Astrocyte (in vitro differentiated cells and primary cell): Measurements from ENCODE around the gene KCNAB1. TPM values are rescaled to one million over a fixed set of nuclear protein-coding genes. Genes with fewer than 3 reads are reported as not detected.

Source experiments
- DNase-seq: peaks from one replicate; pipeline ENCODE4 v3.0.0-alpha.2; 2010; ENCODE audit warnings: low read depth
- FAIRE-seq: peaks from 2 replicates; lab custom pipeline; 2011; peaks lifted over from hg19 to GRCh38; lab: Jason Lieb, UNC
- H2AFZ ChIP-seq: 2 replicates; pipeline ENCODE4 v1.6.0; 2012; ENCODE audit warnings: low read depth, low read length, inconsistent platforms
- H3K27ac ChIP-seq: 2 replicates; pipeline ENCODE4 v1.5.1; 2011; ENCODE audit warnings: low read depth, low read length, inconsistent platforms
- H3K27me3 ChIP-seq: 2 replicates; pipeline ENCODE4 v1.6.0; 2011; ENCODE audit warnings: low read length, inconsistent platforms; ENCODE audit not compliant: insufficient read depth
- H3K36me3 ChIP-seq: 2 replicates; pipeline ENCODE4 v1.5.1; 2011; ENCODE audit warnings: low read length, inconsistent platforms; ENCODE audit not compliant: insufficient read depth
- H3K4me1 ChIP-seq: 2 replicates; pipeline ENCODE4 v1.5.1; 2011; ENCODE audit warnings: low read length, inconsistent platforms; ENCODE audit not compliant: insufficient read depth
- H3K4me2 ChIP-seq: 2 replicates; pipeline ENCODE4 v1.6.0; 2012; ENCODE audit warnings: low read length, inconsistent platforms
- H3K4me3 ChIP-seq: 2 replicates; pipeline ENCODE4 v1.5.1; 2011; ENCODE audit warnings: low read depth, mild to moderate bottlenecking, low read length, inconsistent platforms; ENCODE audit not compliant: insufficient read depth
- H3K79me2 ChIP-seq: 2 replicates; pipeline ENCODE4 v1.6.0; 2012; ENCODE audit warnings: mild to moderate bottlenecking, low read length, inconsistent platforms; ENCODE audit not compliant: insufficient read depth
- H3K9ac ChIP-seq: 2 replicates; pipeline ENCODE4 v1.6.0; 2012; ENCODE audit warnings: mild to moderate bottlenecking, low read length, inconsistent platforms
- H3K9me3 ChIP-seq: 2 replicates; pipeline ENCODE4 v1.5.1; 2012; ENCODE audit warnings: low read depth, mild to moderate bottlenecking, low read length, inconsistent platforms; ENCODE audit not compliant: insufficient read depth
- H4K20me1 ChIP-seq: 2 replicates; pipeline ENCODE4 v1.6.0; 2012; ENCODE audit warnings: low read length, inconsistent platforms; ENCODE audit not compliant: insufficient read depth
- H3K27ac Mint-ChIP-seq: one replicate; pipeline ENCODE4 v1.8.0; 2021; ENCODE audit warnings: mild to moderate bottlenecking, mixed read lengths; ENCODE audit not compliant: unreplicated experiment
- H3K27me3 Mint-ChIP-seq: one replicate; pipeline ENCODE4 v1.8.0; 2021; ENCODE audit warnings: low read depth, mixed read lengths; ENCODE audit not compliant: unreplicated experiment
- H3K36me3 Mint-ChIP-seq: one replicate; pipeline ENCODE4 v1.8.0; 2021; ENCODE audit warnings: low read depth, mixed read lengths; ENCODE audit not compliant: unreplicated experiment
- H3K4me1 Mint-ChIP-seq: one replicate; pipeline ENCODE4 v1.8.0; 2021; ENCODE audit warnings: low read depth, mixed read lengths; ENCODE audit not compliant: unreplicated experiment
- H3K4me3 Mint-ChIP-seq: one replicate; pipeline ENCODE4 v1.8.0; 2021; ENCODE audit warnings: mild to moderate bottlenecking, moderate library complexity, mixed read lengths; ENCODE audit not compliant: unreplicated experiment
- H3K9me3 Mint-ChIP-seq: one replicate; pipeline ENCODE4 v1.8.0; 2021; ENCODE audit warnings: mild to moderate bottlenecking, mixed read lengths; ENCODE audit not compliant: unreplicated experiment
- CTCF ChIP-seq: IDR thresholded peaks from 2 replicates; pipeline ENCODE4 v1.5.1; 2011; ENCODE audit warnings: low read depth, mild to moderate bottlenecking, inconsistent platforms, low read length, moderate library complexity; ENCODE audit not compliant: insufficient read depth
- EZH2 ChIP-seq: IDR thresholded peaks from 2 replicates; pipeline ENCODE4 v1.6.1; 2012; ENCODE audit warnings: mild to moderate bottlenecking, low read length, inconsistent platforms; ENCODE audit not compliant: insufficient read depth
- total RNA-seq: library from RNA; stranded (reverse); gene quantifications from 2 replicates; pipeline ENCODE4 v1.2.1, GENCODE V29; 2021

Gene KCNAB1
- total RNA-seq, 1 donor from 2014 or later = 0.30 TPM

DNA sequence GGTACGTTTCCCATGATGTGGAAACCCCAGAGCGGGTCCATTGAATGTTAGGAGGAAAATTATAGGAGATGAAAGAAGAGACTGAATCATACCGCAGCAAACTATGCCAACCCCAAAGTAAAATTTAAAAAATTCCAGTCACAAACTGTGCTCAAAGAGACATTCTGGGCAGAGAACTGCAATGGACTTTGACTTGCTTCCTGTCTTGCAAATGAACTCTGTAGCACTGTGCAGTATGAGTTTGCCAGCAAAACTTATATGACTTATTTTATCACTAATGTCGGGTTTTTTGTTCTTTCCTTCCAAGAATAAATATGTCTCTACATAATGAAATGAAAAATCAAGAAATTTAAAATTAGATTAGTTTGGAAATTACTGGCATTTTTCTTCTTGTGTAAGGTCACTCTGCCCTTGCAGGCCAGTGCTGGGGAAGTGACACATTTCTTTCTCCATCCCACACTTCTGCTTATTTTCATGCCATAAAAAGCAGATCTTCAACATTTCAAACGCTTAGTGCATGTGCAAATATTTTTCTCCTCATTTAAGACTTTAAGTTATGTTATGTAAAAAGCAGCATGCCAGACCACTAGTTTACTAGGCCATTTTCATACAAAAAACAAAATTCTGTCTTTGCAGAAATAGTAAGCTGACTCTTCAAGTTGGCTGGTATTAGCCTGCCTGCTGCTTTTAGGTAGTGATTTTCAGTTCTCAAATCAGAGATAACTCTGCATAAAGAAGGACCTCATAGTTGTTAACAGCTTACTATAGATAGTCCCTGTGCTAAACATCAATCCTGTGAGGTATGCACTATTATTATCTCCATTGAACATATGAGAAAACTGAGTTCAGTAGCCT lies 466.8 kb downstream of the KCNAB1 start:
- no peak for FAIRE-seq
- H3K27ac Mint-ChIP-seq = no peak overlapping the region
- DNase-seq = no peak
- H2AFZ ChIP-seq = no peak overlapping the region
- no peak overlapping the region for H3K9ac ChIP-seq
- H3K4me3 ChIP-seq = no peak overlapping the region
- H3K4me3 Mint-ChIP-seq = no peak overlapping the region
- no peaks in the 10 kb centered on the region for H3K9me3 Mint-ChIP-seq
- H3K36me3 Mint-ChIP-seq = no peaks in the 10 kb centered on the region
- no peak overlapping the region for H3K4me2 ChIP-seq
- no peaks in the 10 kb centered on the region for H3K9me3 ChIP-seq
- no peaks in the 10 kb centered on the region for H3K27me3 ChIP-seq
- no peak overlapping the region for H3K27ac ChIP-seq
- H3K4me1 Mint-ChIP-seq = peaks cover 3% of the 10 kb centered on the region
- H3K27me3 Mint-ChIP-seq = no peaks in the 10 kb centered on the region
- H4K20me1 ChIP-seq = no peaks in the 10 kb centered on the region
- TF ChIP-seq EZH2 = no peak
- no peak for TF ChIP-seq CTCF
- no peaks in the 10 kb centered on the region for H3K36me3 ChIP-seq
- H3K4me1 ChIP-seq = no peaks in the 10 kb centered on the region
- no peaks in the 10 kb centered on the region for H3K79me2 ChIP-seq

DNA sequence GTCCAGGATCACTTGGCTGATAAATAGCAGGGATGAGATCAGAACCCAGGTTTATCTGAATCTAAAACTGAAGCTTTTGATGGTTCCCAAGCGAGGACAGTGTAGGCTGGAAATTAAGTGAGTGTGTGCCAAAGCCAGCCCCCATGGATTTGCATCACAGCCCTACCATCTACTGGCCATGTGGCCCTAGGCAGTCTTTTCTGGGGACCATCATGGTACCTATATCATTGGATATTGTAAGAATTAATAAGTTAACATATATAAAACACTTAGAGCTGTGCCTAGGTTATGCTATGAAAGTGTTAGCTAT lies 467.3 kb downstream of the KCNAB1 start:
- DNase-seq = no peak
- no peak overlapping the region for H3K27ac ChIP-seq
- no peaks in the 10 kb centered on the region for H3K4me1 ChIP-seq
- H3K27ac Mint-ChIP-seq = no peak overlapping the region
- no peak overlapping the region for H2AFZ ChIP-seq
- H3K27me3 ChIP-seq = no peaks in the 10 kb centered on the region
- H3K9me3 ChIP-seq = no peaks in the 10 kb centered on the region
- no peaks in the 10 kb centered on the region for H3K9me3 Mint-ChIP-seq
- H3K9ac ChIP-seq = no peak overlapping the region
- H3K4me2 ChIP-seq = no peak overlapping the region
- H4K20me1 ChIP-seq = no peaks in the 10 kb centered on the region
- H3K4me3 Mint-ChIP-seq = no peak overlapping the region
- no peak for FAIRE-seq
- H3K4me3 ChIP-seq = no peak overlapping the region
- H3K4me1 Mint-ChIP-seq = peaks cover 3% of the 10 kb centered on the region
- no peaks in the 10 kb centered on the region for H3K27me3 Mint-ChIP-seq
- H3K36me3 Mint-ChIP-seq = no peaks in the 10 kb centered on the region
- H3K79me2 ChIP-seq = no peaks in the 10 kb centered on the region
- no peaks in the 10 kb centered on the region for H3K36me3 ChIP-seq
- no peak for TF ChIP-seq CTCF
- TF ChIP-seq EZH2 = no peak

Other genes with a start within 250 kb of the KCNAB1 start
- 58.1 and 59.7 TPM in 2 replicates for gene GMPS, start 249.9 kb upstream of the KCNAB1 start, total RNA-seq